Fibroblast of skin of right biceps (primary cell): ENCODE measurements around the gene IFI27L1.
A peak's percentile ranks its signal among the peaks of the same experiment; 100 is the strongest.

ENCODE experiments used
- DNase-seq: peaks from one replicate; pipeline ENCODE4 v3.0.0-alpha.2; 2013

IFI27L1 gene

GRCh38 chr14:94081386-94081820 lies 293 bp downstream of the IFI27L1 start:
- DNase-seq = no peak

GRCh38 chr14:94087891-94088290 lies 6.8 kb downstream of the IFI27L1 start:
- DNase-seq = no peak

- peak; percentile 52 for DNase-seq
Observed at GRCh38 chr14:94088516-94088915, 7.4 kb downstream of the IFI27L1 start.

GRCh38 chr14:94089479-94089878 lies 8.4 kb downstream of the IFI27L1 start:
- peak; percentile 60 for DNase-seq

GRCh38 chr14:94093418-94093817 lies 12.3 kb downstream of the IFI27L1 start:
- DNase-seq = no peak

- no peak for DNase-seq
Observed at GRCh38 chr14:94097091-94097490, 16.0 kb downstream of the IFI27L1 start.

- DNase-seq = peak; percentile 81
Observed at GRCh38 chr14:94098326-94098992, 17.3 kb downstream of the IFI27L1 start.

- DNase-seq = no peak
Observed at GRCh38 chr14:94099006-94099405, 17.9 kb downstream of the IFI27L1 start.

GRCh38 chr14:94100847-94101246 lies 19.7 kb downstream of the IFI27L1 start:
- DNase-seq = peak; percentile 91

- no peak for DNase-seq
Observed at GRCh38 chr14:94101748-94102147, 20.6 kb downstream of the IFI27L1 start.

- no peak for DNase-seq
Observed at GRCh38 chr14:94102768-94103482, 21.8 kb downstream of the IFI27L1 start.

GRCh38 chr14:94103554-94104150 lies 22.5 kb downstream of the IFI27L1 start:
- DNase-seq = no peak

- no peak for DNase-seq
Observed at GRCh38 chr14:94104731-94105130, 23.6 kb downstream of the IFI27L1 start.

GRCh38 chr14:94109915-94110250 lies 28.8 kb downstream of the IFI27L1 start:
- DNase-seq = no peak

GRCh38 chr14:94110552-94111181 lies 29.6 kb downstream of the IFI27L1 start, which contains the start of gene IFI27:
TSS of gene IFI27 (plus strand) at chr14:94110736.
- DNase-seq = peak; percentile 37

GRCh38 chr14:94111276-94112095 lies 30.4 kb downstream of the IFI27L1 start:
- no peak for DNase-seq

GRCh38 chr14:94112513-94113063 lies 31.5 kb downstream of the IFI27L1 start:
- no peak for DNase-seq

- no peak for DNase-seq
Observed at GRCh38 chr14:94113073-94113472, 32.0 kb downstream of the IFI27L1 start.

- DNase-seq = no peak
Observed at GRCh38 chr14:94113490-94113889, 32.4 kb downstream of the IFI27L1 start.

GRCh38 chr14:94113908-94114588 lies 32.9 kb downstream of the IFI27L1 start:
- DNase-seq = no peak

GRCh38 chr14:94114589-94115057 lies 33.5 kb downstream of the IFI27L1 start:
- no peak for DNase-seq
